OCI-M2 (cell line): ENCODE data around the gene AAMP.

ENCODE experiments used
- DNase-seq: peaks from one replicate; lab custom pipeline; 2025; ENCODE audit not compliant: unreplicated experiment; lab: John Stamatoyannopoulos, UW

AAMP gene

GRCh38 chr2:218224186-218224585 lies 45.8 kb downstream of the AAMP start:
- no peak for DNase-seq

DNA sequence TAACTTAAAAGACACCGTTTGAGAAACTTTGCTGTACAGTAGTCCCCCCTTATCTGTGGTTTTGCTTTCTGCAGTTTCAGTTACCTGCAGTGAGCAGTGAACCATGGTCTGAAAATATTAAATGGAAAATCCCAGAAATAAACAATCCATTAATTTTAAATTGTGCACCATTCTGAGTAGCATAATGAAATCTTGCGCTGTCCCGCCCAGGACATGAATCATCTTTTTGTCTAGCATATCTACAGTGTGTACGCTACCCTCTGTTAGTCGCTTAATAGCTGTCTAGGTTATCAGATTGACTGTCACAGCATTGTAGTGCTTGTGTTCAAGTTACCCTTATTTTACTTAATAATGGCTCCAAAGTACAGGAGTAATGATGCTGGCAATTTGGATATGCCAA lies 46.9 kb downstream of the AAMP start:
- DNase-seq = no peak

DNA sequence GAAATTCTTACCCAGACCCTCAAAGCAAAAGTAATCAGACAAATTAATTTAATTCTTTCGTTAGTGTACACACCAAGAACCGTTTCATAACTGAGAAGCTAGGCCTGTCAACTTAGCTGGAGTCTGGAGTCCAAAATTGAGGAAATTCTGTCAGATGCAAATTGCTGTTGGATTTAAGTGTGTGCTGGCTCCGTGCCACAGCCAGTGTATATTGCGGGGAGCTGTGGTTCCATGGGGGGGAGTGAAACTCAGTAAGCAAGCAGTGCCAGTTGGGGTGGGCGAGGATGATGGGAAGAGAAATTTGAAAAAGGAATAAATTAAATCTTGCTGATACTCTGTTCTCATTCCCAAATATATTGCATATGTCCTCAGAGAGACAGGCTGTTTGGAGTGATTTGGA lies 48.9 kb downstream of the AAMP start:
- DNase-seq = no peak

GRCh38 chr2:218219934-218220333 lies 50.0 kb downstream of the AAMP start:
- no peak for DNase-seq

- no peak for DNase-seq
Measured at GRCh38 chr2:218218268-218219185, 51.4 kb downstream of the AAMP start.

DNA sequence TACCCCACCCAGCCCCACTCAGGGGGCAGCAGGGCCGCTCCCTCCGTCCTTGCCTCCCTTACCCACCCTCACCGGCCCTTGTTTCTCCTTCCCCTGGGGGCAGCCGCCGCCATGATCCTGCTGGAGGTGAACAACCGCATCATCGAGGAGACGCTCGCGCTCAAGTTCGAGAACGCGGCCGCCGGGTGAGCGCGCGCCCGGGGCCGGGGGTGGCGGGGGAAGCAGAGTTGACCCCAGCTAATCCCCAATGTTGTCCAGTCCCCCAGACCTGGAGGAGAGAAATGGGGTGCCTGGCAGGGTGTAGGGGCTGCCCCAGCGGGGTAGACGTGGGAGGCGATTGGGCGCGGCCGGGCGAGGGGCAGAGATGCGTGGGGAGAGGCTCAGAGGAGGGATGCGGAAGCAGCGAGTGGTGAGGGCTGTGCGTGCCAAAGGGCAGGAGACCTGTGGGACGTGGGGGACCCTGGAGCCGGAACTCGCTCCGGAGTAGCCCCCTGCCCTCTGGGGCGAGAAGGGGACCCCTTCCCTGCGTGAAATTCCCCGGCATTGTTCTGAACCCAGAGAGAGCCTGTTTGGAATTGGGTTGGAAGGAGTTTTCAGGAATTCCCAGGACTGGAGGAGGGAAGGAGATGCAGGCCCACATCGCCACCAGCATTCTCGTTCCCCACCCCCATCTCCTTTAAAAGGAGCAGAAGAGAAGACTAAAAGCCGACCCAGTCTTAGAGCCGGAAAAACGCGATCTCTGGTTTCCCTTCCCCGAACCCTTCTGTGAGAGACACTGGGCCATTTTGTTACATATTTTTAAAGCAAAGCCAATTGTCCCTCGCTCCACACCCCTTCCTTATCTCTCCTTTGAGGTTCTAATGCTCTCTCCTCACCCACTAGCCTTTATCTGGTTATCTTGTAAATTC lies 52.3 kb downstream of the AAMP start:
- DNase-seq = no peak

GRCh38 chr2:218216674-218217359 lies 53.1 kb downstream of the AAMP start, which contains the start of gene ARPC2:
Gene ARPC2, plus strand, starts transcription at chr2:218217189. Its CDS starts 282 bp downstream, at chr2:218217471.
- peak; percentile 68 for DNase-seq

DNA sequence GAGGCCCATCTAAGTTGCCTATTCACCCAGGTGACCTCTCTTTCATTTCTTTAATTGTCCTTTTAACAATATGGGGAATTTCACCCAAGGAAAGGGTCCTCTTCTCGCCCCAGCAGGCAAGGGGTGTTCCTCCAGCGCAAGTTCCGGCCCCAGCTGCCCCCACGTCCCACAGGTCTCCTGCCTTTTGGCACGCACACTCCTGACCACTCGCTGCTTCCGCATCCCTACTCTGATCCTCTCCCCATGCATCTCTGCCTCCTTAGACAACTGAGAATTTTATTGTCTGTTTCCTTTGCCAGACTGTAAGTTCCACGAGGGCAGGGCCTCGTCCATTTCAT lies 53.6 kb downstream of the AAMP start:
- no peak for DNase-seq
